ENCODE results near the gene STK31. TPM values are rescaled to one million over a fixed set of nuclear protein-coding genes. Genes with fewer than 3 reads are reported as not detected.

STK31 gene
- total RNA-seq, result under 1 TPM in 1 of 4 donors, not detected in 3; 0.10 TPM

GRCh38 chr7:23710000-23710399 lies at the start of gene STK31:
TSS of gene STK31 (plus strand) at chr7:23710219. CDS start at chr7:23710286, 67 bp downstream.
- intact Hi-C loops (cut with DNase I; ENCODE audit: low total_unique reads), result loop anchor here (10.0 kb wide), 1 partner anchor 435 kb away; no protein-coding TSS in a partner anchor
- DNase-seq (no peak), ATAC-seq (no peak)
- Histone ChIP-seq H3K4me3 (no peak within 1 kb of the TSS), H3K4me1 (no peaks in the 10 kb centered on the region), H3K36me3 (peaks cover 0 to 8% of the 10 kb centered on the region in 2 donors), H3K27ac (no peak within 1 kb of the TSS), H3K27me3 (no peaks in the 10 kb centered on the region), H3K9me3 (no peaks in the 10 kb centered on the region)
- no peak for TF ChIP-seq CTCF (IDR thresholded peaks at IDR 0.05 in 4 of 5, conservative IDR thresholded peaks at IDR 0.05 in 1 of 5)
- in situ Hi-C loops (cut with MboI; ENCODE audit: low sequenced_read_pairs in 4 of 4), result loop anchor here (5.0 to 25.0 kb wide), 3 partner anchors 138 to 952 kb away; no protein-coding TSS in a partner anchor

GRCh38 chr7:23661385-23661784 lies 48.6 kb upstream of the STK31 start:
- no peak overlapping the region for H3K27ac ChIP-seq
- no peak for ATAC-seq
- no peaks in the 10 kb centered on the region for H3K27me3 ChIP-seq
- no peak for DNase-seq
- intact Hi-C loops (cut with DNase I; ENCODE audit: low total_unique reads), result no loop called here
- no peaks in the 10 kb centered on the region for H3K9me3 ChIP-seq
- H3K36me3 ChIP-seq, result no peaks in the 10 kb centered on the region
- in situ Hi-C loops (cut with MboI; ENCODE audit: low sequenced_read_pairs in 4 of 4), result no loop called here
- TF ChIP-seq CTCF (IDR thresholded peaks at IDR 0.05 in 4 of 5, conservative IDR thresholded peaks at IDR 0.05 in 1 of 5) (no peak), POLR2A (IDR thresholded peaks at IDR 0.05) (no peak)
- H3K4me3 ChIP-seq, result no peak overlapping the region
- H3K4me1 ChIP-seq, result no peaks in the 10 kb centered on the region

GRCh38 chr7:23662124-23662983 lies 47.7 kb upstream of the STK31 start:
- DNase-seq (no peak), ATAC-seq (no peak)
- H3K27ac ChIP-seq, result no peak overlapping the region
- H3K9me3 ChIP-seq, result no peaks in the 10 kb centered on the region
- H3K4me1 ChIP-seq, result no peaks in the 10 kb centered on the region
- intact Hi-C loops (cut with DNase I; ENCODE audit: low total_unique reads) (no loop called here), in situ Hi-C loops (cut with MboI; ENCODE audit: low sequenced_read_pairs in 4 of 4) (no loop called here)
- TF ChIP-seq CTCF (IDR thresholded peaks at IDR 0.05 in 4 of 5, conservative IDR thresholded peaks at IDR 0.05 in 1 of 5), result no peak
- no peak for TF ChIP-seq POLR2A (IDR thresholded peaks at IDR 0.05)
- H3K4me3 ChIP-seq, result no peak overlapping the region
- no peaks in the 10 kb centered on the region for H3K36me3 ChIP-seq
- H3K27me3 ChIP-seq, result no peaks in the 10 kb centered on the region

GRCh38 chr7:23662984-23663313 lies 47.1 kb upstream of the STK31 start:
- Histone ChIP-seq H3K27ac (no peak overlapping the region), H3K9me3 (no peaks in the 10 kb centered on the region), H3K36me3 (no peaks in the 10 kb centered on the region), H3K4me1 (no peaks in the 10 kb centered on the region), H3K4me3 (no peak overlapping the region), H3K27me3 (no peaks in the 10 kb centered on the region)
- no peak for ATAC-seq
- intact Hi-C loops (cut with DNase I; ENCODE audit: low total_unique reads) (no loop called here), in situ Hi-C loops (cut with MboI; ENCODE audit: low sequenced_read_pairs in 4 of 4) (no loop called here)
- no peak for DNase-seq
- TF ChIP-seq POLR2A (IDR thresholded peaks at IDR 0.05) (no peak), CTCF (IDR thresholded peaks at IDR 0.05 in 4 of 5, conservative IDR thresholded peaks at IDR 0.05 in 1 of 5) (no peak)

Data from gastrocnemius medialis (tissue), 4 donors.